Bronchial epithelial cell (primary cell): ENCODE results near the gene CEP44. TPM values are rescaled to one million over a fixed set of nuclear protein-coding genes. Genes with fewer than 3 reads are reported as not detected.

ENCODE experiments used
- DNase-seq: peaks from one replicate; pipeline ENCODE4 v3.0.0-alpha.2; 2010; ENCODE audit warnings: low read depth
- FAIRE-seq: peaks from 2 replicates; lab custom pipeline; 2011; peaks lifted over from hg19 to GRCh38; lab: Jason Lieb, UNC
- H3K27me3 ChIP-seq: 2 replicates; pipeline ENCODE4 v1.5.1; 2011; ENCODE audit warnings: low read length; ENCODE audit not compliant: control insufficient read depth, insufficient read depth
- H3K36me3 ChIP-seq: 2 replicates; pipeline ENCODE4 v1.5.1; 2011; ENCODE audit warnings: low read length; ENCODE audit not compliant: control insufficient read depth, insufficient read depth
- H3K4me3 ChIP-seq: 2 replicates; pipeline ENCODE4 v1.5.1; 2011; ENCODE audit warnings: mild to moderate bottlenecking, low read depth, low read length, control low read depth
- CTCF ChIP-seq: IDR thresholded peaks from 2 replicates; pipeline ENCODE4 v1.5.1; 2011; ENCODE audit warnings: mild to moderate bottlenecking, moderate library complexity, low read length, control low read depth, inconsistent platforms; ENCODE audit not compliant: insufficient read depth, severe bottlenecking
- total RNA-seq: library from RNA; depleted of rRNA; stranded (reverse); fragments of >200 nt; gene quantifications from 2 replicates; pipeline ENCODE4 v1.2.1, GENCODE V29; 2014

The CEP44 gene
- total RNA-seq, 1 donor from 2014 or later: 16.8 TPM

GRCh38 chr4:174248407-174248806 is 35.3 kb upstream of the CEP44 start:
- H3K36me3 ChIP-seq: no peaks in the 10 kb centered on the region
- H3K27me3 ChIP-seq: no peaks in the 10 kb centered on the region
- no peak for TF ChIP-seq CTCF
- FAIRE-seq (no peak), DNase-seq (no peak)
- no peak overlapping the region for H3K4me3 ChIP-seq

DNA sequence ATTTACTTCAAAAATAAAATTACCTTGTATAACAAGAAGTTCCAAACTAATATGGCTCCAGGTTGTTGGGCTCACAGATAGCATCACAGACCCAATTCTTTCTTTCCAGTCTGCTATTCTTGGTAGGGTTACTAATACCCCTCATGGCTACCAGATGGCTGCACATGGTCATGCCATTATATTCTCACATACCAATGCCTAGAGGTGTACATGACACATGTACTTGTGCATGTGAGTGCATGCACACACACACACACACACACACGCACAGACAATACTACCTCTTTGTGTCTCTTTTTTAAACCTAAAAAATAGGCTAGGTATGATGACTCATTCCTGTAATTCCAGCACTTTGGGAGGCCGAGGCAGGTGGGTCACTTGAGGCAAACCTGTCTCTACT is 31.3 kb upstream of the CEP44 start:
- no peak for TF ChIP-seq CTCF
- H3K36me3 ChIP-seq: no peaks in the 10 kb centered on the region
- H3K27me3 ChIP-seq: no peaks in the 10 kb centered on the region
- FAIRE-seq (peak; percentile 36), DNase-seq (peak; percentile 10)
- no peak overlapping the region for H3K4me3 ChIP-seq

- no peak for TF ChIP-seq CTCF
- DNase-seq: no peak
- Histone ChIP-seq H3K36me3 (no peaks in the 10 kb centered on the region), H3K4me3 (no peak overlapping the region), H3K27me3 (no peaks in the 10 kb centered on the region)
- no peak for FAIRE-seq
Measured at GRCh38 chr4:174254613-174255012, 29.1 kb upstream of the CEP44 start.

- Histone ChIP-seq H3K27me3 (no peaks in the 10 kb centered on the region), H3K4me3 (no peak overlapping the region), H3K36me3 (no peaks in the 10 kb centered on the region)
- no peak for TF ChIP-seq CTCF
- DNase-seq (no peak), FAIRE-seq (no peak)
Measured at GRCh38 chr4:174255374-174255773, 28.3 kb upstream of the CEP44 start.

DNA sequence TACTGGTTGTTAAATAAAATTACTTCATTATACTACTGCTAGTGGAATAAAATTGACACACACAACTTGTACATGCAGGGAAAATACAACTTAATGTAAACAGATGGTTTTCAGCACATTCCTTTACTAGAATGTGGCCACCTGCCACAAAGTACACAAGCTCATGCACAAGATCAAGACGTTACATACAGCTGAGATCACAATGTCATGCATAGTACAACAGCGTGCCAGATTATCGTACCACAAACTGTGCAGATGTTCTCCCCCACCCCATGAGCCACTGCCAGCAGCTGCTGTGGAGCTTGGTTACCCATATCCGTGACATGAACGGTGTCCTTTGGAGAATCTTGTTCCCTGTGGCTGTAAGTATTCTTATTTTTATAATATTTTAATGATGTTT is 27.9 kb upstream of the CEP44 start:
- Histone ChIP-seq H3K36me3 (no peaks in the 10 kb centered on the region), H3K4me3 (no peak overlapping the region), H3K27me3 (no peaks in the 10 kb centered on the region)
- TF ChIP-seq CTCF: no peak
- FAIRE-seq: no peak
- DNase-seq: no peak

DNA sequence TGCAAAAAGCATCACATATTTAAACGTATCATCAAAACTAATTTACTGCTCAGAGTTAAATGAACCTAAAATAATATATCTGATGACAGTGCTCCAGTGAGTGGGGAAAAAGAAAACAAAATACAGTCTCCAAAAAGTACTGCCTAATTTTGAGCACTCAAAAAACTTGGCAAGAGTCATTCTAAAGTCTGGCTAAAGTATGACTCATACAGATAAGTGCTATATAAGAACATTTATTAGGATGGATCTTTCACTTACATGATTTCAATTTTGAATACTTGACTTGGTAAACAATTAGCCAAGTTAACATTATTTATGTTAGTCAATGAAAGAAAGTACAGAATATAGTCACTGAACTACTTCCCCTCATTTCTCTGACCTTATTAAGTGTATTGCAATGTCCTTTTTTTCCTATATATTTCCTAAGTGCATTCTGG is 27.4 kb upstream of the CEP44 start:
- FAIRE-seq (no peak), DNase-seq (peak; percentile 56)
- H3K27me3 ChIP-seq: no peaks in the 10 kb centered on the region
- TF ChIP-seq CTCF: no peak
- H3K36me3 ChIP-seq: no peaks in the 10 kb centered on the region
- no peak overlapping the region for H3K4me3 ChIP-seq
